WTC11 (cell line): ENCODE results near the gene SHC2. TPM values are rescaled to one million over a fixed set of nuclear protein-coding genes. Genes with fewer than 3 reads are reported as not detected.

ENCODE experiments used
- ATAC-seq: fragments of 200-7000 bp; cut with Tn5 transposase; 2 replicates; pipeline ENCODE4 v1.10.0; 2021; ENCODE audit warnings: mild to moderate bottlenecking, moderate library complexity
- CTCF ChIA-PET: fragments of 300-600 bp; sonication (Branson Sonifier 250); formaldehyde crosslinking; loops from one replicate; lab custom pipeline; 2021; ENCODE audit warnings: antibody characterized with exemption; lab: Charles Lee
- POLR2A ChIA-PET: fragments of 350-600 bp; sonication (Branson Sonifier 250); formaldehyde crosslinking; loops from one replicate; lab custom pipeline; 2021; ENCODE audit warnings: antibody characterized with exemption; lab: Charles Lee
- DNase-seq: peaks from one replicate; pipeline ENCODE4 v3.0.0; 2021; ENCODE audit warnings: low spot score
- H3K27ac Mint-ChIP-seq: 2 replicates; pipeline ENCODE4 v1.8.0; 2021; ENCODE audit warnings: mixed read lengths
- H3K27me3 Mint-ChIP-seq: 2 replicates; pipeline ENCODE4 v1.8.0; 2021; ENCODE audit warnings: low read depth, mild to moderate bottlenecking, moderate library complexity, mixed read lengths
- H3K36me3 Mint-ChIP-seq: 2 replicates; pipeline ENCODE4 v1.8.0; 2021; ENCODE audit warnings: mixed read lengths
- H3K4me1 Mint-ChIP-seq: 2 replicates; pipeline ENCODE4 v1.8.0; 2022; ENCODE audit warnings: mixed read lengths
- H3K4me3 Mint-ChIP-seq: 2 replicates; pipeline ENCODE4 v1.8.0; 2021; ENCODE audit warnings: mild to moderate bottlenecking, moderate library complexity, mixed read lengths
- H3K9me3 Mint-ChIP-seq: 2 replicates; pipeline ENCODE4 v1.8.0; 2021; ENCODE audit warnings: mixed read lengths
- CBFB ChIP-seq: sonication (generic); formaldehyde crosslinking; IDR thresholded peaks from 2 replicates; pipeline ENCODE4 v1.8.1; 2022; ENCODE audit warnings: mild to moderate bottlenecking, low read depth, missing genetic modification reagents
- E2F1 ChIP-seq: sonication (generic); formaldehyde crosslinking; IDR thresholded peaks from 2 replicates; pipeline ENCODE4 v1.8.0; 2022; ENCODE audit warnings: mild to moderate bottlenecking, missing genetic modification reagents
- EMX1 ChIP-seq: fragments of 250-450 bp; sonication (Bioruptor Pico); IDR thresholded peaks from 2 replicates; pipeline ENCODE4 v1.8.0; 2021; ENCODE audit warnings: mild to moderate bottlenecking
- GRHL2 ChIP-seq: fragments of 250-450 bp; sonication (Bioruptor Pico); IDR thresholded peaks from 2 replicates; pipeline ENCODE4 v1.8.0; 2022; ENCODE audit warnings: mild to moderate bottlenecking, moderate library complexity; ENCODE audit not compliant: insufficient replicate concordance, severe bottlenecking
- HMGXB4 ChIP-seq: sonication (generic); formaldehyde crosslinking; IDR thresholded peaks from 2 replicates; pipeline ENCODE4 v1.8.1; 2023; ENCODE audit warnings: mild to moderate bottlenecking, moderate library complexity, missing genetic modification reagents
- JUN ChIP-seq: sonication (generic); formaldehyde crosslinking; IDR thresholded peaks from 2 replicates; pipeline ENCODE4 v1.8.0; 2023; ENCODE audit warnings: mild to moderate bottlenecking, missing genetic modification reagents
- NFATC4 ChIP-seq: fragments of 250-450 bp; sonication (Bioruptor Pico); IDR thresholded peaks from 2 replicates; pipeline ENCODE4 v1.9.0; 2021; ENCODE audit warnings: mild to moderate bottlenecking
- SP1 ChIP-seq: sonication (generic); formaldehyde crosslinking; conservative IDR thresholded peaks from 2 replicates; pipeline ENCODE4 v1.8.1; 2022; ENCODE audit warnings: missing genetic modification reagents
- TCF7 ChIP-seq: sonication (generic); formaldehyde crosslinking; IDR thresholded peaks from 2 replicates; pipeline ENCODE4 v1.8.0; 2022; ENCODE audit warnings: mild to moderate bottlenecking, low read depth, missing genetic modification reagents, moderate library complexity
- ZNF219 ChIP-seq: sonication (generic); formaldehyde crosslinking; IDR thresholded peaks from 2 replicates; pipeline ENCODE4 v1.8.0; 2023; ENCODE audit warnings: missing genetic modification reagents, mild to moderate bottlenecking, borderline replicate concordance
- ZSCAN18 ChIP-seq: fragments of 250-450 bp; sonication (Bioruptor Pico); IDR thresholded peaks from 2 replicates; pipeline ENCODE4 v2.1.2; 2022; ENCODE audit warnings: mild to moderate bottlenecking, moderate library complexity
- total RNA-seq: library from RNA; stranded (reverse); gene quantifications from 3 replicates; pipeline ENCODE4 v1.2.3, GENCODE V29; 2021
- TF ChIP-seq, protein P1 (sequence below): sonication (generic); formaldehyde crosslinking; IDR thresholded peaks from 2 replicates; pipeline ENCODE4 v1.8.0; 2022; ENCODE audit warnings: mild to moderate bottlenecking, missing genetic modification reagents
- TF ChIP-seq, protein P2 (sequence below): sonication (generic); formaldehyde crosslinking; IDR thresholded peaks from 2 replicates; pipeline ENCODE4 v1.8.0; 2022; ENCODE audit warnings: missing genetic modification reagents
- TF ChIP-seq, protein P3 (sequence below): sonication (generic); formaldehyde crosslinking; IDR thresholded peaks from 2 replicates; pipeline ENCODE4 v1.8.1; 2022; ENCODE audit warnings: low read depth, mild to moderate bottlenecking, moderate library complexity, missing genetic modification reagents, borderline replicate concordance

The SHC2 gene
- total RNA-seq, 1 experiment from 2014 or later = 8.4 TPM

DNA sequence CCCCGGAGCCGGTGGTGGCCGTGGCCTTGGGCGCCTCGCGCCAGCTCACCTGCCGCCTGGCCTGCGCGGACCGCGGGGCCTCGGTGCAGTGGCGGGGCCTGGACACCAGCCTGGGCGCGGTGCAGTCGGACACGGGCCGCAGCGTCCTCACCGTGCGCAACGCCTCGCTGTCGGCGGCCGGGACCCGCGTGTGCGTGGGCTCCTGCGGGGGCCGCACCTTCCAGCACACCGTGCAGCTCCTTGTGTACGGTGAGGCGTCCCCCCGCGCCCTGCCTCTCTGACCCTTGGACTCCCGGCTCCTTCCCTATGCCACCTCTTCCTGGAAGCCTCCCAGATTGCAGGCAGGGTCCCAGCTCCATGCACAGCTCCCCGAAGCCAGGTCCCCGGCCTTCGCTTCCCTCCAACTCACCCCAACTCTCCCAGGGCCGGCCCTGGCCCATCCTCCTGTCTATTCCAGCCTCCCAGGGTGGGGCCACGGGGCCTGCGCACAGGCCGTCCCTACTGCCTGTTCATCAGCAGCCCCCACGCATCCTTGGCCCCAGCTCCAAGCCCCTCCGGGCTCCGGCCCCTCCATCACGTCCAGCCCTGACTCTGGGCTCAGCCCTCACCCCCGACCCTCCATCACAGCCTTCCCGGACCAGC is 37.2 kb upstream of the SHC2 start:
- no peak overlapping the region for H3K27ac Mint-ChIP-seq
- H3K9me3 Mint-ChIP-seq = peaks cover 2% of the 10 kb centered on the region
- peaks cover 50% of the 10 kb centered on the region for H3K27me3 Mint-ChIP-seq
- POLR2A ChIA-PET = interaction anchor here (1.5 kb wide), 1 partner anchor 9 kb away, joined by 4 read pairs; no protein-coding TSS in a partner anchor
- peak overlapping the region; percentile 65 for H3K4me3 Mint-ChIP-seq
- H3K36me3 Mint-ChIP-seq = no peaks in the 10 kb centered on the region
- TF ChIP-seq EMX1 (CRISPR knock-in tag) (0 out of 2 replicates have a peak, but pooled peaks have one; percentile 22), SP1 (CRISPR knock-in tag) (no peak)
- TF ChIP-seq, all 79 proteins: peak for 1
- ATAC-seq (peak; percentile 12), DNase-seq (no peak)
- CTCF ChIA-PET = interaction anchor here (0.9 to 2.2 kb wide), 7 partner anchors 9 to 131 kb away, joined by 3 to 57 read pairs (median 4); no protein-coding TSS in a partner anchor
- peaks cover 7% of the 10 kb centered on the region for H3K4me1 Mint-ChIP-seq

DNA sequence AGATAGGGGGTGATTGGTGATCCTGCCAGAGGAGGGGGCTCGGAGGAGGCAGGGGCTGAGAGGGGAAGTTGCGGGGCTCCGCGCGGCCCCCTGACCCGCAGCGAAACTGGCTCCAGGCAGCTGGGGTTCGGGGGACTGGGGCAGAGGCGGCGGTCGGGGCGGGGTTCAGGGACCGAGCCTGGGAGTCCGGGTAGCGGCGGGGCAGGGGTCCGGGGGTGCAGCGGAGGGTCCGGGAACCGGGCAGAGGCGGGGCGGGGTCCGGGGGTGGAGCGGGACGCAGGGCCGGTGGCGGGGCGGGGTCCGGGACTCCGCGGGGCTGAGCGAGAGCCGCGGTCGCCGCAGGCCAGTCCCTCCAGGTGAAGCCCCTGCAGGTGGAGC is 36.6 kb upstream of the SHC2 start:
- H3K36me3 Mint-ChIP-seq = no peaks in the 10 kb centered on the region
- DNase-seq = no peak
- H3K9me3 Mint-ChIP-seq = peaks cover 3% of the 10 kb centered on the region
- no peak overlapping the region for H3K27ac Mint-ChIP-seq
- CTCF ChIA-PET = interaction anchor here (0.9 to 2.2 kb wide), 7 partner anchors 8 to 131 kb away, joined by 3 to 57 read pairs (median 4); no protein-coding TSS in a partner anchor
- peaks cover 45% of the 10 kb centered on the region for H3K27me3 Mint-ChIP-seq
- ATAC-seq = peak; percentile 12; the same call in 1 of the 2 replicates
- peak overlapping the region; percentile 47; the same call in 1 of the 2 replicates for H3K4me3 Mint-ChIP-seq
- TF ChIP-seq, protein P1, sequence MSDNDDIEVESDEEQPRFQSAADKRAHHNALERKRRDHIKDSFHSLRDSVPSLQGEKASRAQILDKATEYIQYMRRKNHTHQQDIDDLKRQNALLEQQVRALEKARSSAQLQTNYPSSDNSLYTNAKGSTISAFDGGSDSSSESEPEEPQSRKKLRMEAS (CRISPR knock-in tag) = no peak
- no peak for TF ChIP-seq GRHL2
- TF ChIP-seq, protein P2, sequence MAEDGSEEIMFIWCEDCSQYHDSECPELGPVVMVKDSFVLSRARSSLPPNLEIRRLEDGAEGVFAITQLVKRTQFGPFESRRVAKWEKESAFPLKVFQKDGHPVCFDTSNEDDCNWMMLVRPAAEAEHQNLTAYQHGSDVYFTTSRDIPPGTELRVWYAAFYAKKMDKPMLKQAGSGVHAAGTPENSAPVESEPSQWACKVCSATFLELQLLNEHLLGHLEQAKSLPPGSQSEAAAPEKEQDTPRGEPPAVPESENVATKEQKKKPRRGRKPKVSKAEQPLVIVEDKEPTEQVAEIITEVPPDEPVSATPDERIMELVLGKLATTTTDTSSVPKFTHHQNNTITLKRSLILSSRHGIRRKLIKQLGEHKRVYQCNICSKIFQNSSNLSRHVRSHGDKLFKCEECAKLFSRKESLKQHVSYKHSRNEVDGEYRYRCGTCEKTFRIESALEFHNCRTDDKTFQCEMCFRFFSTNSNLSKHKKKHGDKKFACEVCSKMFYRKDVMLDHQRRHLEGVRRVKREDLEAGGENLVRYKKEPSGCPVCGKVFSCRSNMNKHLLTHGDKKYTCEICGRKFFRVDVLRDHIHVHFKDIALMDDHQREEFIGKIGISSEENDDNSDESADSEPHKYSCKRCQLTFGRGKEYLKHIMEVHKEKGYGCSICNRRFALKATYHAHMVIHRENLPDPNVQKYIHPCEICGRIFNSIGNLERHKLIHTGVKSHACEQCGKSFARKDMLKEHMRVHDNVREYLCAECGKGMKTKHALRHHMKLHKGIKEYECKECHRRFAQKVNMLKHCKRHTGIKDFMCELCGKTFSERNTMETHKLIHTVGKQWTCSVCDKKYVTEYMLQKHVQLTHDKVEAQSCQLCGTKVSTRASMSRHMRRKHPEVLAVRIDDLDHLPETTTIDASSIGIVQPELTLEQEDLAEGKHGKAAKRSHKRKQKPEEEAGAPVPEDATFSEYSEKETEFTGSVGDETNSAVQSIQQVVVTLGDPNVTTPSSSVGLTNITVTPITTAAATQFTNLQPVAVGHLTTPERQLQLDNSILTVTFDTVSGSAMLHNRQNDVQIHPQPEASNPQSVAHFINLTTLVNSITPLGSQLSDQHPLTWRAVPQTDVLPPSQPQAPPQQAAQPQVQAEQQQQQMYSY = no peak
- no peak for TF ChIP-seq CBFB
- TF ChIP-seq ZSCAN18 (CRISPR knock-in tag) = no peak
- TF ChIP-seq E2F1 = no peak
- TF ChIP-seq TCF7 = no peak
- no peak for TF ChIP-seq JUN (CRISPR knock-in tag)
- TF ChIP-seq ZNF219 (CRISPR knock-in tag) = no peak
- no peak for TF ChIP-seq NFATC4
- TF ChIP-seq, protein P3, sequence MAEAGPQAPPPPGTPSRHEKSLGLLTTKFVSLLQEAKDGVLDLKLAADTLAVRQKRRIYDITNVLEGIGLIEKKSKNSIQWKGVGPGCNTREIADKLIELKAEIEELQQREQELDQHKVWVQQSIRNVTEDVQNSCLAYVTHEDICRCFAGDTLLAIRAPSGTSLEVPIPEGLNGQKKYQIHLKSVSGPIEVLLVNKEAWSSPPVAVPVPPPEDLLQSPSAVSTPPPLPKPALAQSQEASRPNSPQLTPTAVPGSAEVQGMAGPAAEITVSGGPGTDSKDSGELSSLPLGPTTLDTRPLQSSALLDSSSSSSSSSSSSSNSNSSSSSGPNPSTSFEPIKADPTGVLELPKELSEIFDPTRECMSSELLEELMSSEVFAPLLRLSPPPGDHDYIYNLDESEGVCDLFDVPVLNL (CRISPR knock-in tag) = no peak
- TF ChIP-seq HMGXB4 (CRISPR knock-in tag) = no peak
- TF ChIP-seq, all 79 proteins: peak for 0
- POLR2A ChIA-PET = interaction anchor here (1.5 kb wide), 1 partner anchor 9 kb away, joined by 4 read pairs; no protein-coding TSS in a partner anchor
- peaks cover 8% of the 10 kb centered on the region for H3K4me1 Mint-ChIP-seq
